GM21515 (cell line): ENCODE data around the gene MRPL54.
A peak's percentile ranks its signal among the peaks of the same experiment; 100 is the strongest.

Experiments
- ATAC-seq: cut with Tn5 transposase; IDR thresholded peaks from one replicate; pipeline ENCODE4 v1.9.1; 2021; ENCODE audit not compliant: unreplicated experiment

The MRPL54 gene

GRCh38 chr19:3762501-3763459 lies at the start of gene MRPL54:
TSS of gene MRPL54 (plus strand) at chr19:3762682. CDS start at chr19:3762701, 19 bp downstream.
- ATAC-seq = peak; percentile 65

GRCh38 chr19:3716147-3716668 lies 46.3 kb upstream of the MRPL54 start:
- no peak for ATAC-seq

DNA sequence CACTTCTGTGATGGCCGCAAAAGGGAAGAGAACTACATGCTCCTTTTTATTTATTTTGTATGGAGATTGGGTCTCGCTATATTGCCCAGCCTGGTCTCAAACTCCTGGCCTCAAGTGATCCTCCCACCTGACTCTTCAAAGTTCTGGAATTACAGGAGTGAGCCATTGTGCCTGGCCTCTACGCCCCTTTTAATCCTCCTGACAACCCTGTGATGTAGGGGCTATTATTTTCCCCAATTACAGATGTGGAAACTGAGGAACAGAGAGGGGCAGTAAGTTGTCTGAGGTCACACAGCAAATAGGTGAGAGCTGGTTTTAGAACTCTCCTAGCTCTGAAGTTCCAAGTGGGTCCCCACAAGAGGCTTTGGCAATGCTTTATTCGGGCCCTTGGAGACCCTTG lies 42.6 kb upstream of the MRPL54 start:
- no peak for ATAC-seq

DNA sequence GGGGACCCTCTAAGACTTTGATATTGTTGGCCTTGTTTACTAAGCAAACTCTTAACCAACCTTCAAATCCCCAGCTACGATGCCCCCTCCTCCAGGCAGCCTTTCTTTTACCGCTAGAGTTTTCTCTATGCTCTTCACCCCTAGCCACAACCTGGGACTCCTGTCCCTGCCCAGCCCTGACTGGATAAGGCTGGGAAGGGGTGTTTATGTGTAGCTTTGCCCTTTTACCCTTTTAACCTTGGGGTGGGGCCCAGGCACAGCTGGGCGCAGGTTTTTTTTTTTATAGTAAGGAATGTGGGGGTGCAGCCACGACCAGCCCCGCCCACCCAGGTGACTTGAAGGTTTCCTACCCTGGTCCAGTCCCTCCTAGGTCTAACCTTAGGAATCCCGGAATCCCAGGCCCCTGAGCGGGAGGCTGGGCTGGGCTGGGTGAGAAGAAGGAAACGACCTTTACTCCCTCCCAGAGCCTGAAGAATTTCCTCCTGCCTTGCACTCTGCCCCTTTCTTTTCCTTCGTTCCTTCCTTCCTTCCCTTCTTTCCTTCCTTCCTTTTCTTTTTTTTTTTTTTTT lies 42.0 kb upstream of the MRPL54 start:
- ATAC-seq = no peak

GRCh38 chr19:3721131-3721886 lies 41.2 kb upstream of the MRPL54 start:
- ATAC-seq = no peak

DNA sequence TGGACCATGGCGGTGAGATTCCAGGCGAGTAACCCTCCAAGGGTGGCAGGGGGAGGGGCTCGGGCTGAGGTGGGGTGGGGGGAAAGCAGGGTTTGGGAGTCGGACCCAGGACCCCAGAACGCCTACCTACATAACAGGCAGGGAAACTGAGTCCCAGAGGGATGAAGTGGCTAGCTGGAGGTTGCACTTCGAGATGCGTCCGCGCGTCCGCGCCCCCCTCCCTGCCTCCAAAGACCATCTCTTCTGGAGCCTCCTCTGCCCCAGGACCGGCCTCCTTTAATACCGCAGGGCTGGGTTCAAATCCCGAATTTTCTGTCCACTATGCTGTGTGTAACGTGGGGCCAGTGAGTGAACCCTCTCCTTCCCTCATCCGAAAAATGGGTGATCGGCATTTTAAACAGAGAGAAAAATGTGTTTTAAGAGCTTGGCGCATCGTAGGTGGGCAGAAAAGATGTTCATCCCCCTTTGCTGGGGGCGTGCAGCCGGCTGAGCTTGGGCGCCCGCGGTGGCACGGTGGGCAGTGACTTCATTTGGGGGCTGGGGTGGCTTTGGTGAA lies 40.5 kb upstream of the MRPL54 start:
- no peak for ATAC-seq

DNA sequence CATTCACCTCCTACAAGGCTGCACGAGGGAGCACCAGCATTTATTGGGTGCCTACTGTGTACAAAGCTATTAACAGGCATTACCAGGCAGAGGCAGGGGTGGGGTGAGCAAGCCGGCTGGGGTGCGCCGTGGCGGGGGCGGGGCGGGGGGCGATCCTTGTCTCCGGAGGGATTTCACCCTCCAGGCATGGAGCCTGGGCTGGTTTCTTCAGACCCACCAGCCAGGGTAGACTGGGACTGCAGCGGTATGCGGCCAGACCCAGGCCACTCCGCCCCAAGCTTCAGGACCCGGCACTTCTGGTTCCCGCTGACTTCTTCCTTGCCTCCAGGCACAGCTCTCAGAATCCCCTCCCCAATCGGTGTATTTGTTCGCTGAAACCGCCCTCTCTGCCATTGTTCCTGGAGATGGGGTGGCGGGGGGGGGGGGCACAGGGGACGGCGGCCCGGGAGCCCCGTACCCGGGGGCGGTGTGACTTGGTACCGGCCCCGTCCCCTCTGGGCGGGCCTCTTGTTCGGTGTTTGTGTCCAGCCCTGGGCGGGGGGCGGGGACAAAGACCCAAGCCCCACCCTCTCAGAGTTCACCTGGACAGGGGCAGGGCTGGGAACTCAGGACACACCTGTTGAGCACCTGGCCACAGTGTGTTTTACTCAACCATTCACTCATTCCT lies 39.9 kb upstream of the MRPL54 start:
- ATAC-seq = no peak

DNA sequence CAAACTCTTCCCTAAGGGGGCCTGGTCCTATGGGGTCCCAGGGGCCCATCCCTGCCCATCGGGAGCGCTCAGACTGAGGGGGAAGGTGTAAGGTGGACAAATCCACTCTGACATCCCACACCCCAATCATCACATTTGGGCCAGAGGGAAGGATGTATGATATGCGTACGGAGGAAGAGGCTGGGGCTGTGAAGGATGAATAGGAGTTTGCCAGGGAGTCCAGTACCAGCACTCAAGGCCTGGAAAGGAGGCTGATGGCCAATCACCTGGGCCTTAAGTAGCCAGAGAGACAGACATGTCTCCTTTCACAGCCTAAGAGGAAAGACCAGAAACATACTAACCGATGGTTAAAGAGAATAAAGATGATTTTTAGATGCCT lies 39.4 kb upstream of the MRPL54 start:
- ATAC-seq = no peak

DNA sequence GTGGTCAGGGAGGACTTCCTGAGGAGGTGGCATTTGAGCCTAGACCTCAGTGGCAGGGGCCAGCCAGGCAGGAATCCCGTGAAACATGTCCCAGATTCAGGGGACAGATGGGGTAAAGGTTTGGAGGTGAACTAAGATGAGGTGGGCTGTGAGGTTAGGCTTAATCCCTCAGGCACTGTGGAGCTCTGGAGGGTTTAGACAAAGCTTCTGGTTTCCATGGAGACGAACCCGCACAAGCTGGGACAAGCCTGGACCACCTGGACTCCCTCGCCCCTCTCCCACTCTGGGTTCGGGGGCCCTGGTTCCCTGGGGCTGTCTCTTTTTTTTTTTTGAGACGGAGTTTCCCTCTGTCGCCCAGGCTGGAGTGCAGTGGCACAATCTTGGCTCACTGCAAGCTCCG lies 38.6 kb upstream of the MRPL54 start:
- ATAC-seq = no peak

DNA sequence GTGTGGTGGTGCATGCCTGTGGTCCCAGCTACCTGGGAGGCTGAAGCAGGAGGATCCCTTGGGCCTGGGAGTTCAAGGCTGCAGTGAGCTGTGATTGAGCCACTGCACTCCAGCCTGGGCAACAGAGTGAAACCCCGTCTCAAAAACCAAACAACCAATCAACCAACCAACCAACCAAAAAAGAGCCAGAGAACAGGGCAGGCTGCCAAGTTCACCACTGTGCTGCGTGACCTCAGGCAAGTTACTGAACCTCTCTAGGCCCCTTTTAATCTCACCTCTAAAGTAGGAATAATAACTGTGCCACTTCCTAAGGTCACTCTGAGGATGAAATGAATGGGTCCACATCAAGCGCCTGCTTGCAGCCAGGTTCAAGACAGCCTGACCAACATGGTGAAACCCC lies 37.4 kb upstream of the MRPL54 start:
- no peak for ATAC-seq

GRCh38 chr19:3725640-3726310 lies 36.7 kb upstream of the MRPL54 start:
- ATAC-seq = no peak

DNA sequence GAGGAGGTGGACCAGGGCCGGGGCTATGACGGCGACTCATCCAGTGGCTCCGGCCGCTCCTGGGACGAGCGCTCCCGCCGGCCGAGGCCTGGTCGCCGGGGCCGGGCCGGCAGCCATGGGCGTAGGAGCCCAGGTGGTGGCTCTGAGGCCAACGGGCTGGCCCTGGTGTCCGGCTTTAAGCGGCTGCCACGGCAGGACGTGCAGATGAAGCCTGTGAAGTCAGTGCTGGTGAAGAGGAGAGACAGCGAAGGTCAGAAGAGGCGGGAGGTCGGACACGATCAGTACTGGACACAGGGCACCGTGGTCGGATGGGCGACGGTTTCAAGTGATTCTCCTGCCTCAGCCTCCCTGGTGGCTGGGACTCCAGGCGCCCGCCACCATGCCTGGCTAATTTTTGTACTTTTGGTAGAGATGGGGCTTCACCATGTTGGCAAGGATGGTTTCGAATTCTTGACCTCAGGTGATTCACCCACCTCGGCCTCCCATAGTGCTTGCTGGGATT lies 32.0 kb upstream of the MRPL54 start:
- ATAC-seq = no peak

DNA sequence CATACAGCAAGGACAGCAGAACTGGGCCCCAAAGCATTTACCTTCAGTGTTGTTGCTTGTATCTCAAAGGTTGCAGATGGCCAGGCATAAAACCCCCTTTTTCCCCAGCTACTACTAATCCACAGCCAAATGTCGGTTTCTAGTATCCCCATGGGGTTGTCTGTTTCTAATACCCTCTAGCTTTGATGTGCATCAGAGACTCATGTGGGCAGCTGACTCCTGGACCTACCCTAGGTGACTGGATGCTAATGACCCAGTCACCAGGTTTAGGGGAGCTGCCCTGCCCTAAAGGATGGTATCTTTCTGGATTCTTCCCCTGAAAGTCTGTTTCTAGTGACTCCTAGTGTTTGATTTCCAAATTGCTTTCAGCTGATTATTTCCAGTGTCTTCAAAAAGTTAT lies 30.4 kb upstream of the MRPL54 start:
- no peak for ATAC-seq

DNA sequence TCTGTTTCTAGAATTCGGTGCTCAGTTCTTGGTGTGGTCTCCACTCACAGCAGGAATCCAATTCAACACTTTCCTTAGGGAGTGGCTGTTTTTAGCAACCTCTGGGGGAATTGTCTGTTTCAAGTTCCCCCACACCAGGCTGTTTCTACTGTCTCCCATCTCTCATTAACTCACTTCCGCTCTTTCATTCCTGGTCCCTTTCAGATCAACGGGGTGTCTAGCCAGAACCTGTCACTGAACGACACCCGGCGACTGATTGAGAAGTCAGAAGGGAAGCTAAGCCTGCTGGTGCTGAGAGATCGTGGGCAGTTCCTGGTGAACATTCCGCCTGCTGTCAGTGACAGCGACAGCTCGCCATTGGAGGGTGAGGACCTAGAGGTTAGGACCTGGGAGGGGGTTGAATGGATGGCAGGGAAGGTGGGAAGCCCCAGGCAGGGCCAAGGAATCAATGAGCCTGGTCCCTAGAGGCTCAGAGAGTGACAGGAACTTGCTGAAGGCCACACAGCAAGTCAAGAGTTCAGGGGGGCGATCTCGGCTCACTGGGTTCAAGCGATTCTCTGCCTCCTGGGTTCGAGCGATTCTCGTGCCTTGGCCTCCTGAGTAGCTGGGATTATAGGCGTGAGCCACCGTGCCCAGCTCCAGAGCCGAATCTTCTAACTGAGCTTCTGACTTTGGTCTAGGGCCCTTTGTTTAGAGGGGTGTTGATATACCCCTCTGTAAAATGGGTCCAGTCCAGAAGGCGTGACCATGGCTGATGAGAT lies 28.8 kb upstream of the MRPL54 start:
- no peak for ATAC-seq

GRCh38 chr19:3734310-3734600 lies 28.2 kb upstream of the MRPL54 start:
- ATAC-seq = no peak

DNA sequence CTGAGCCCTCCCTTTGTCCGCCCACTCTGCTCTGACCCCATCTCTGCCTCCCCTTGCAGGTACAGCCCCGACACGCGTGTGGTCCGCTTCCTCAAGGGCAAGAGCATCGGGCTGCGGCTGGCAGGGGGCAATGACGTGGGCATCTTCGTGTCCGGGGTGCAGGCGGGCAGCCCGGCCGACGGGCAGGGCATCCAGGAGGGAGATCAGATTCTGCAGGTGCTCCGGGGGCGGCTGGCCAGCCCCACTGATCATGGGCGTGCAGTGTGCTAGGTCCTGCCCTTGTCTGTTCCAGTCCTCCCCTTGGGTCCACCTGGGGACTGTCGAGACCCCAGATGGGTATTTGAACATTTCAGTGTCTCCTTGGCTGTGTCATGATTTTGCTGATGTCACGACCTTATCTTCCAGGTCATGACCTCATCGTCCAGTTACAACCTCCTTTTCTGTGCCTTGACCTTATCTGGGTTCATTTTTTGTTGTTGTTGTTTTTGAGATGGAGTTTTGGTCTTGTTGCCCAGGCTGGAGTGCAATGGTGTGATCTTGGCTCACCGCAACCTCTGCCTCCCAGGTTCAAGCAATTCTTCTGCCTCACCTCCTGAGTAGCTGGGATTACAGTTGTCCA lies 26.3 kb upstream of the MRPL54 start:
- no peak for ATAC-seq

DNA sequence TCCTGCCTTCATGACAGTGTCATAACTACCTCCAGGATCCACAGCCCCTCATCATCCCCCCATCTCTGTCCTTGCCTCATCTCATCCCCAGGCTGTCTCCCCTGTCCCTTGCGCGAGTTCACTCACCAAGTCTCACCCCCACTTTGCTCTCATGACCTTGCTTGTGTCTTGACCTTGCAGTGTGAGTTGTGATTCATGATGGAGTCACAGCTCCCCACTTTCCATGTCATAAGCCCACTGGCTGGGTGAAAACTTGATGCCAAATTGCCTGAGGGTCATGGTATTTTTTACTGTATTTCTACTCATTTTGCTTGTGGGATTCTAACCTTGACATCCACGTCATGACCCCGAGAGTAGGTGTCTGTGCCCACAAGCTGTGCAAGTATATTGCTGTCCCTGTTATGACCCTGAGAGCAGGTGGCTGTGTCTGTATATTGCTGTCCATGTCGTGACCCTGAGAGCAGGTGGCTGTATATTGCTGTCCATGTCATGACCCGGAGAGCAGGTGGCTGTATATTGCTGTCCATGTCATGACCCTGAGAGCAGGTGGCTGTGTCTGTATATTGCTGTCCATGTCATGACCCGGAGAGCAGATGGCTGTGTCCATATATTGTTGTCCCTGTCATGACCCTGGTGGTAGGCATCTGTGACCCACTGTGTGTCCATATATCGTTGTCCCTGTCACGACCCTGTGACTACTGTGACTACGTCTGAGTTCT lies 24.8 kb upstream of the MRPL54 start:
- ATAC-seq = no peak

DNA sequence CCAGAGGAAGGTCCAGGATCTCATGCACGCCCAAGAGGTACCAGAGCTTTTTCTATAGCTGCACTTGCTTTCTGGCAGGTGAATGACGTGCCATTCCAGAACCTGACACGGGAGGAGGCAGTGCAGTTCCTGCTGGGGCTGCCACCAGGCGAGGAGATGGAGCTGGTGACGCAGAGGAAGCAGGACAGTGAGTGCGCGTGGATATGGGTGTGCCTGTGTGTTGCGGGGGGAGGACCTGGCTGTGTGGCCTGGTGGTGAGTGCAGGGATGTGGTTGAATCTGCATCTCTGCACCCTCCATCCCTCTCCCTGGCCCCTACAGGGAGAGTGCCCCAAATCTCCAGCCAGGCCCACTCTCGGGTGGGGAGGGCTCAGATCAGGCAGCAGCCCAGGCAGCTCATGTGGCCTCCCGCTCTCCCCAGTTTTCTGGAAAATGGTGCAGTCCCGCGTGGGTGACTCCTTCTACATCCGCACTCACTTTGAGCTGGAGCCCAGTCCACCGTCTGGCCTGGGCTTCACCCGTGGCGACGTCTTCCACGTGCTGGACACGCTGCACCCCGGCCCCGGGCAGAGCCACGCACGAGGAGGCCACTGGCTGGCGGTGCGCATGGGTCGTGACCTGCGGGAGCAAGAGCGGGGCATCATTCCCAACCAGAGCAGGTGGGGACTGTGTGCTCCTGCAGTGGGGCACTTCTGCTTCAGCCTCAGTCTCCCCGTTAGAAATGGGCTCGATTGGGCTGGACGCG lies 23.8 kb upstream of the MRPL54 start:
- no peak for ATAC-seq
